HG03039 (cell line): ENCODE results near the gene RGMB.
A peak's percentile ranks its signal among the peaks of the same experiment; 100 is the strongest.

Experiments used
- ATAC-seq: cut with Tn5 transposase; IDR thresholded peaks from one replicate; pipeline ENCODE4 v1.9.1; 2021; ENCODE audit warnings: mild to moderate bottlenecking, moderate library complexity; ENCODE audit not compliant: unreplicated experiment

Gene RGMB

GRCh38 chr5:98783051-98783649 lies 9.7 kb downstream of the RGMB start:
- ATAC-seq: no peak

GRCh38 chr5:98784411-98784810 lies 10.9 kb downstream of the RGMB start:
- no peak for ATAC-seq

GRCh38 chr5:98785244-98785643 lies 11.8 kb downstream of the RGMB start:
- no peak for ATAC-seq

GRCh38 chr5:98786191-98786853 lies 12.9 kb downstream of the RGMB start:
- no peak for ATAC-seq

GRCh38 chr5:98787131-98787719 lies 13.8 kb downstream of the RGMB start:
- no peak for ATAC-seq

- no peak for ATAC-seq
These were observed 15.6 kb downstream of the RGMB start for GRCh38 chr5:98789029-98789428.

- ATAC-seq: no peak
These were observed 17.6 kb downstream of the RGMB start for GRCh38 chr5:98791001-98791519.

GRCh38 chr5:98791898-98792580 lies 18.6 kb downstream of the RGMB start:
- no peak for ATAC-seq

- ATAC-seq: no peak
These were observed 19.8 kb downstream of the RGMB start for GRCh38 chr5:98793223-98793622.

- ATAC-seq: no peak
These were observed 20.5 kb downstream of the RGMB start for GRCh38 chr5:98794001-98794400.

GRCh38 chr5:98794414-98795080 lies 21.1 kb downstream of the RGMB start:
- ATAC-seq: no peak

- ATAC-seq: no peak
These were observed 21.8 kb downstream of the RGMB start for GRCh38 chr5:98795243-98795642.

GRCh38 chr5:98796197-98796972 lies 22.9 kb downstream of the RGMB start:
- ATAC-seq: peak; percentile 63

- ATAC-seq: no peak
These were observed 24.9 kb downstream of the RGMB start for GRCh38 chr5:98798371-98798770.

- ATAC-seq: no peak
These were observed 25.4 kb downstream of the RGMB start for GRCh38 chr5:98798847-98799246.

- ATAC-seq: no peak
These were observed 30.6 kb downstream of the RGMB start for GRCh38 chr5:98804066-98804465.

- ATAC-seq: no peak
These were observed 31.6 kb downstream of the RGMB start for GRCh38 chr5:98805070-98805469.

- no peak for ATAC-seq
These were observed 34.3 kb downstream of the RGMB start for GRCh38 chr5:98807806-98808205.

GRCh38 chr5:98810206-98810605 lies 36.7 kb downstream of the RGMB start:
- ATAC-seq: no peak

GRCh38 chr5:98813755-98814154 lies 40.3 kb downstream of the RGMB start:
- ATAC-seq: no peak
